Caco-2 (cell line): ENCODE results near the gene STAB1. TPM values are rescaled to one million over a fixed set of nuclear protein-coding genes. Genes with fewer than 3 reads are reported as not detected.

Experiments used
- BruUV-seq: library from RNA; stranded (reverse); fragments of 400-500 nt; replicated peaks from 2 replicates; lab custom pipeline; 2021; lab: Mats Ljungman, UMichigan
- CTCF ChIA-PET: fragments of 300-600 bp; sonication (Branson Sonifier 250); formaldehyde crosslinking; loops from one replicate; lab custom pipeline; 2022; ENCODE audit warnings: antibody characterized with exemption; lab: Charles Lee
- POLR2A ChIA-PET: fragments of 300-600 bp; sonication (Branson Sonifier 250); formaldehyde crosslinking; loops from one replicate; lab custom pipeline; 2022; ENCODE audit warnings: antibody characterized with exemption; lab: Charles Lee
- DNase-seq, 2 experiments: peaks; one replicate each; pipeline versions ENCODE4 v3.0.0 to v3.0.0-alpha.2; 2020 to 2022
- H3K27me3 ChIP-seq: replicated peaks from 2 replicates; pipeline ENCODE4 v1.6.0; 2011; ENCODE audit warnings: low read length; ENCODE audit not compliant: control insufficient read depth, insufficient read depth
- H3K36me3 ChIP-seq: 2 replicates; pipeline ENCODE4 v1.5.1; 2011; ENCODE audit warnings: low read length; ENCODE audit not compliant: control insufficient read depth, insufficient read depth
- H3K4me1 ChIP-seq: fragments of 250-450 bp; sonication (Bioruptor Pico); 2 replicates; pipeline ENCODE4 v1.5.1; 2020; ENCODE audit warnings: mild to moderate bottlenecking
- H3K4me3 ChIP-seq: 2 replicates; pipeline ENCODE4 v1.5.1; 2011; ENCODE audit warnings: low read depth, mild to moderate bottlenecking, control low read depth, low read length
- H3K9me3 ChIP-seq: fragments of 250-450 bp; sonication (Bioruptor Pico); 2 replicates; pipeline ENCODE4 v1.5.1; 2020; ENCODE audit warnings: mild to moderate bottlenecking, moderate library complexity
- H3K27ac Mint-ChIP-seq: one replicate; pipeline ENCODE4 v1.8.0; 2022; ENCODE audit warnings: mixed read lengths; ENCODE audit not compliant: unreplicated experiment
- H3K27me3 Mint-ChIP-seq: one replicate; pipeline ENCODE4 v1.8.0; 2022; ENCODE audit warnings: mixed read lengths; ENCODE audit not compliant: insufficient read depth, unreplicated experiment
- H3K36me3 Mint-ChIP-seq: one replicate; pipeline ENCODE4 v1.8.0; 2022; ENCODE audit warnings: mild to moderate bottlenecking, mixed read lengths; ENCODE audit not compliant: insufficient read depth, unreplicated experiment
- H3K4me1 Mint-ChIP-seq: one replicate; pipeline ENCODE4 v1.8.0; 2022; ENCODE audit warnings: low read depth, mixed read lengths; ENCODE audit not compliant: unreplicated experiment
- H3K4me3 Mint-ChIP-seq: one replicate; pipeline ENCODE4 v1.8.0; 2022; ENCODE audit warnings: mild to moderate bottlenecking, moderate library complexity, mixed read lengths; ENCODE audit not compliant: unreplicated experiment
- H3K9me3 Mint-ChIP-seq: one replicate; pipeline ENCODE4 v1.8.0; 2022; ENCODE audit warnings: mixed read lengths; ENCODE audit not compliant: unreplicated experiment
- CTCF ChIP-seq, 2 experiments: fragments of 200-600 bp in 1 of 2; IDR thresholded peaks; 1 replicate in 1 of 2; 2 replicates in 1 of 2; pipeline versions ENCODE4 v1.5.1 to v1.8.0; 2011 to 2022; ENCODE audit warnings: antibody characterized with exemption in 1 of 2, control low read depth in 1 of 2, inconsistent platforms in 1 of 2, low read depth in 1 of 2, low read length in 1 of 2, mild to moderate bottlenecking in 1 of 2, moderate library complexity in 1 of 2; ENCODE audit not compliant: insufficient read depth in 1 of 2, severe bottlenecking in 1 of 2, unreplicated experiment in 1 of 2
- intact Hi-C: fragments of 100-400 bp; cut with micrococcal nuclease; formaldehyde crosslinking; loops from one replicate; pipeline ENCODE4 v1.10.0; 2022; ENCODE audit not compliant: unreplicated experiment
- total RNA-seq: library from RNA; stranded (reverse); gene quantifications from 2 replicates; pipeline ENCODE4 v1.2.3, GENCODE V29; 2022

Gene STAB1
- total RNA-seq, 1 experiment from 2014 or later = 0.39 TPM

- Histone ChIP-seq H3K9me3 (no peaks in the 10 kb centered on the region), H3K36me3 (no peaks in the 10 kb centered on the region), H3K4me3 (peak overlapping the region; percentile 71; the same call in 1 of the 2 replicates), H3K4me1 (peaks cover 28% of the 10 kb centered on the region; the same call in 1 of the 2 replicates), H3K27me3 (no peaks in the 10 kb centered on the region)
- intact Hi-C loops = loop anchor here (1.0 to 10.0 kb wide), 4 partner anchors 16 to 509 kb away; partner anchors contain the start of genes GNL3, NISCH, PBRM1 and SFMBT1
- Mint-ChIP-seq H3K9me3 (no peaks in the 10 kb centered on the region), H3K27ac (peak overlapping the region; percentile 97), H3K27me3 (no peaks in the 10 kb centered on the region), H3K36me3 (peaks cover 54% of the 10 kb centered on the region), H3K4me1 (peaks cover 32% of the 10 kb centered on the region), H3K4me3 (peak overlapping the region; percentile 98)
- DNase-seq = no peak
- TF ChIP-seq CTCF (IDR thresholded peaks at IDR 0.05; ENCODE audit: insufficient read depth in 1 of 2, low read depth in 1 of 2, low read length in 1 of 2, severe bottlenecking in 1 of 2, unreplicated experiment in 1 of 2) = no peak
- ChIA-PET POLR2A (interaction anchor here (0.6 to 1.3 kb wide), 11 partner anchors 8 to 510 kb away, joined by 3 to 12 read pairs (median 4); partner anchors contain the start of genes SFMBT1 and TNNC1), CTCF (interaction anchor here (0.6 to 0.9 kb wide), 3 partner anchors 17 to 147 kb away, joined by 3 to 4 read pairs (median 3); no protein-coding TSS in a partner anchor)
- BruUV-seq = no TSS peak
Measured at GRCh38 chr3:52535411-52536111, 40.4 kb downstream of the STAB1 start.

GRCh38 chr3:52536112-52536368 lies 40.9 kb downstream of the STAB1 start:
- Histone ChIP-seq H3K27me3 (no peaks in the 10 kb centered on the region), H3K4me1 (peaks cover 28% of the 10 kb centered on the region; the same call in 1 of the 2 replicates), H3K9me3 (no peaks in the 10 kb centered on the region), H3K4me3 (no peak overlapping the region), H3K36me3 (no peaks in the 10 kb centered on the region)
- CTCF ChIA-PET = interaction anchor here (0.6 to 0.9 kb wide), 3 partner anchors 18 to 146 kb away, joined by 3 to 4 read pairs (median 3); no protein-coding TSS in a partner anchor
- peaks cover 59% of the 10 kb centered on the region for H3K36me3 Mint-ChIP-seq
- no peaks in the 10 kb centered on the region for H3K9me3 Mint-ChIP-seq
- no peak for DNase-seq
- TF ChIP-seq CTCF (IDR thresholded peaks at IDR 0.05; ENCODE audit: insufficient read depth in 1 of 2, low read depth in 1 of 2, low read length in 1 of 2, severe bottlenecking in 1 of 2, unreplicated experiment in 1 of 2) = no peak
- intact Hi-C loops = loop anchor here (1.0 to 10.0 kb wide), 4 partner anchors 17 to 509 kb away; partner anchors contain the start of genes GNL3, NISCH, PBRM1 and SFMBT1
- H3K27ac Mint-ChIP-seq = peak overlapping the region; percentile 97
- BruUV-seq = no TSS peak
- POLR2A ChIA-PET = interaction anchor here (0.5 to 1.3 kb wide), 11 partner anchors 9 to 951 kb away, joined by 3 to 12 read pairs (median 4); partner anchors contain the start of gene SFMBT1
- H3K27me3 Mint-ChIP-seq = no peaks in the 10 kb centered on the region
- peaks cover 32% of the 10 kb centered on the region for H3K4me1 Mint-ChIP-seq
- peak overlapping the region; percentile 98 for H3K4me3 Mint-ChIP-seq

- Mint-ChIP-seq H3K27me3 (no peaks in the 10 kb centered on the region), H3K27ac (peak within 1 kb of the TSS; percentile 97), H3K36me3 (peaks cover 64% of the 10 kb centered on the region), H3K4me1 (peaks cover 32% of the 10 kb centered on the region), H3K9me3 (no peaks in the 10 kb centered on the region), H3K4me3 (peak within 1 kb of the TSS; percentile 98)
- intact Hi-C loops = loop anchor here (1.0 to 10.0 kb wide), 4 partner anchors 17 to 508 kb away; partner anchors contain the start of genes GNL3, NISCH, PBRM1 and SFMBT1
- Histone ChIP-seq H3K36me3 (no peaks in the 10 kb centered on the region), H3K4me1 (peaks cover 28% of the 10 kb centered on the region; the same call in 1 of the 2 replicates), H3K27me3 (no peaks in the 10 kb centered on the region), H3K9me3 (no peaks in the 10 kb centered on the region), H3K4me3 (peak within 1 kb of the TSS; percentile 82)
- no TSS peak for BruUV-seq
- CTCF ChIA-PET = interaction anchor here (0.6 to 0.9 kb wide), 3 partner anchors 18 to 146 kb away, joined by 3 to 4 read pairs (median 3); no protein-coding TSS in a partner anchor
- DNase-seq = peak; percentile 98
- POLR2A ChIA-PET = interaction anchor here (0.5 to 1.3 kb wide), 11 partner anchors 9 to 951 kb away, joined by 3 to 12 read pairs (median 4); partner anchors contain the start of gene SFMBT1
- no peak for TF ChIP-seq CTCF (IDR thresholded peaks at IDR 0.05; ENCODE audit: insufficient read depth in 1 of 2, low read depth in 1 of 2, low read length in 1 of 2, severe bottlenecking in 1 of 2, unreplicated experiment in 1 of 2)
Measured at GRCh38 chr3:52536369-52537164, 41.4 kb downstream of the STAB1 start, which contains the start of gene UQCC5. UQCC5 (plus strand) TSS chr3:52536605; CDS start chr3:52536756, 151 bp downstream.
